ENCODE results near the gene CABYR.
"Not testable (repeated sequence)": the region's sequence is repeated elsewhere in the genome, so short reads cannot be mapped to it uniquely, and the experiment has no call there.

Gene CABYR

DNA sequence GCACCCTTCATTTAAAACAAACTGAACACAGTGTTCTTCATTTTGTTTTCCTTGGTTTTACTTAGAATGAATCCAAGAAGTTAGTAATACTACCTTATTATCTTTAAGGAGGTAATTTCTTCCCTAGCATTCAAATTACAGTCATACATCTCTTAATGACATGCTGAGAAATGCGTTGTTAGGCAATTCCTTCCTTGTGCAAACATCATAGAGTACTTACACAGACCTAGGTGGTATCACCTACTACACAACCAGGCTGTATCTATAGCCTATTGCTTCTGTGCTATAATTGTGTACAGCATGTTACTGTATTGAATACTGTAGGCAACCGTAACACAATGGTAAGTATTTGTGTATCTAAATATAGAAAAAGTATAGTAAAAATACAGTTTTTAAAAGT, 8.4 kb upstream of the CABYR start:
- no peak for DNase-seq (ENCODE audit: low read depth)
- TF ChIP-seq, protein P1, sequence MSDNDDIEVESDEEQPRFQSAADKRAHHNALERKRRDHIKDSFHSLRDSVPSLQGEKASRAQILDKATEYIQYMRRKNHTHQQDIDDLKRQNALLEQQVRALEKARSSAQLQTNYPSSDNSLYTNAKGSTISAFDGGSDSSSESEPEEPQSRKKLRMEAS (IDR thresholded peaks at IDR 0.05; ENCODE audit: low read depth, low read length), result no peak
- no peak for TF ChIP-seq CTCF (IDR thresholded peaks at IDR 0.05; ENCODE audit: low read depth, low read length)
- TF ChIP-seq MYC (IDR thresholded peaks at IDR 0.05; ENCODE audit: low read depth, low read length), result no peak
- TF ChIP-seq POLR2A (IDR thresholded peaks at IDR 0.05; ENCODE audit: extremely low read depth, insufficient read length), result no peak
- no peak overlapping the region for H3K4me3 ChIP-seq (ENCODE audit: low read depth, low read length)

DNA sequence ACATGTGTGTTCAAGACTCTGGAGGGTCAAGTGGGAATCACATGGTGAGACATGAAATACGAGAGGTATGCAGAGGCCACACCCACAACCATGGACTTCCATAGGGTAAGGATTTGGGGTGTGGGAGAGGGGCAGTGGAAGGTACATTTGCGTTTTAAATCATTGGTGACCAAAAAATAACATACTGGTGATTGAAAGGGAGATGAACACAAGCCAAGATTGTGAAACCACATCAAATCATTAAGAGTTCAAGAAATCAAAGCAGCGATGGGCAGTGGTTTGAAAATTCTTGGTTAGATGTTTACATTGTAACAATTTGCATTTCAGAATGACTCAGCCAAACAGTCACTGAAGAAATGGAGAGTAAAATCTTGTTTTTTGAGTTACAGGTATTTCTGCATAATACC, 1.9 kb upstream of the CABYR start:
- DNase-seq (ENCODE audit: low read depth), result no peak
- TF ChIP-seq POLR2A (IDR thresholded peaks at IDR 0.05; ENCODE audit: extremely low read depth, insufficient read length) (no peak), CTCF (IDR thresholded peaks at IDR 0.05; ENCODE audit: low read depth, low read length) (no peak), MYC (IDR thresholded peaks at IDR 0.05; ENCODE audit: low read depth, low read length) (no peak)
- TF ChIP-seq, protein P1 (IDR thresholded peaks at IDR 0.05; ENCODE audit: low read depth, low read length), result no peak

DNA sequence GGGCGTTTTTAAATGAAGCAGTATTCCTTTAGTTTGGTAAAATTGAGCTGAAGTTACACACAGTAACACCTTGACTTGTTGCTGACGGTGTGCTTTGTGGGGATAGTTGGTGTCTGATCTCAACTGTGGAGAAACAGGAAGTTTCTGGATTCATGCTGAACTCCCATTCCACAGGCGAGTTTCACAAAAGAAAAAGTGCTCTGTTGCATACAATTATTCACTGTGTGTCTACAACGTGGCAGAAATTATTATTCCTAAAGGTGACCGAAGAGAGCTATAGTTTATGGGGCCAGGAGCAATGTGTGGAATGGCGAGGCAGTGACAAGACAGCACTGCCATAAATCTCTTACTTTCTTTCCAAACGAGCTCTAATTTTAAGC, 463 bp upstream of the CABYR start:
- H3K4me3 ChIP-seq (ENCODE audit: low read depth, low read length), result no peak overlapping the region
- DNase-seq (ENCODE audit: low read depth), result no peak
- TF ChIP-seq, protein P1 (IDR thresholded peaks at IDR 0.05; ENCODE audit: low read depth, low read length), result no peak
- TF ChIP-seq CTCF (IDR thresholded peaks at IDR 0.05; ENCODE audit: low read depth, low read length) (no peak), MYC (IDR thresholded peaks at IDR 0.05; ENCODE audit: low read depth, low read length) (no peak), POLR2A (IDR thresholded peaks at IDR 0.05; ENCODE audit: extremely low read depth, insufficient read length) (no peak)

More for the DNA sequence above, 1.9 kb upstream of the CABYR start:
- no peak overlapping the region for H3K4me3 ChIP-seq (ENCODE audit: low read depth, low read length)

GRCh38 chr18:24140697-24141096, 1.8 kb downstream of the CABYR start:
- TF ChIP-seq, protein P1 (IDR thresholded peaks at IDR 0.05; ENCODE audit: low read depth, low read length), result no peak
- TF ChIP-seq POLR2A (IDR thresholded peaks at IDR 0.05; ENCODE audit: extremely low read depth, insufficient read length) (no peak), MYC (IDR thresholded peaks at IDR 0.05; ENCODE audit: low read depth, low read length) (no peak), CTCF (IDR thresholded peaks at IDR 0.05; ENCODE audit: low read depth, low read length) (no peak)
- no peak overlapping the region for H3K4me3 ChIP-seq (ENCODE audit: low read depth, low read length)
- no peak for DNase-seq (ENCODE audit: low read depth)

- TF ChIP-seq, protein P1 (IDR thresholded peaks at IDR 0.05; ENCODE audit: low read depth, low read length), result no peak
- no peak for TF ChIP-seq MYC (IDR thresholded peaks at IDR 0.05; ENCODE audit: low read depth, low read length)
- no peak for TF ChIP-seq POLR2A (IDR thresholded peaks at IDR 0.05; ENCODE audit: extremely low read depth, insufficient read length)
- no peak for TF ChIP-seq CTCF (IDR thresholded peaks at IDR 0.05; ENCODE audit: low read depth, low read length)
Measured at GRCh38 chr18:24142376-24142775, 3.5 kb downstream of the CABYR start.

GRCh38 chr18:24149591-24149990, 10.7 kb downstream of the CABYR start:
- H3K4me3 ChIP-seq (ENCODE audit: low read depth, low read length); DNase-seq (ENCODE audit: low read depth): not testable (repeated sequence)

More at GRCh38 chr18:24142376-24142775, 3.5 kb downstream of the CABYR start:
- DNase-seq (ENCODE audit: low read depth), result no peak
- no peak overlapping the region for H3K4me3 ChIP-seq (ENCODE audit: low read depth, low read length)
